SIG-M5 treated with dmso at 0.1 percent for 504 hours (cell line): Measurements from ENCODE around the gene TBCC.

Experiments used
- DNase-seq: peaks from one replicate; lab custom pipeline; 2025; ENCODE audit not compliant: unreplicated experiment; lab: John Stamatoyannopoulos, UW

The TBCC gene

DNA sequence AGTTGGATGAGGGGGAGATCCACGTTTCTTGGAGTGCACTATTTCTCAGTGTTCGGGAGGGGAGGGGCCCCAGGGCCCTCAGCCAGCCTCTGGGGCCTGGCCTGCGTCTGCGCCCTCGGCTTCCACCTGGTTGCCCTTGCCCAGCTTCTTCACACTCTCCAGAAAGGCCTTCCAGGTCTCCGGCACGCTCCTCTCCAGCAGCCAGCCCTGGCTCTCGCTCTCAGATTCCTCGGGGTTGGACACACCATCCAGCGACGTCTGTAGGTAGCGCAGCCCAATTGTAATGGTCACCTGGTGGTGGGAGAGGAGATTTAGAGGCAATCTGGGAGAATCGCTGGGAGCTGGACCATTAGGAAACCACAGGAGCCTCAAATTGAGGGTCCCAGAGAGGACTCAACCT is 47.7 kb downstream of the TBCC start:
- no peak for DNase-seq

GRCh38 chr6:42697268-42697655 is 48.6 kb downstream of the TBCC start:
- no peak for DNase-seq

DNA sequence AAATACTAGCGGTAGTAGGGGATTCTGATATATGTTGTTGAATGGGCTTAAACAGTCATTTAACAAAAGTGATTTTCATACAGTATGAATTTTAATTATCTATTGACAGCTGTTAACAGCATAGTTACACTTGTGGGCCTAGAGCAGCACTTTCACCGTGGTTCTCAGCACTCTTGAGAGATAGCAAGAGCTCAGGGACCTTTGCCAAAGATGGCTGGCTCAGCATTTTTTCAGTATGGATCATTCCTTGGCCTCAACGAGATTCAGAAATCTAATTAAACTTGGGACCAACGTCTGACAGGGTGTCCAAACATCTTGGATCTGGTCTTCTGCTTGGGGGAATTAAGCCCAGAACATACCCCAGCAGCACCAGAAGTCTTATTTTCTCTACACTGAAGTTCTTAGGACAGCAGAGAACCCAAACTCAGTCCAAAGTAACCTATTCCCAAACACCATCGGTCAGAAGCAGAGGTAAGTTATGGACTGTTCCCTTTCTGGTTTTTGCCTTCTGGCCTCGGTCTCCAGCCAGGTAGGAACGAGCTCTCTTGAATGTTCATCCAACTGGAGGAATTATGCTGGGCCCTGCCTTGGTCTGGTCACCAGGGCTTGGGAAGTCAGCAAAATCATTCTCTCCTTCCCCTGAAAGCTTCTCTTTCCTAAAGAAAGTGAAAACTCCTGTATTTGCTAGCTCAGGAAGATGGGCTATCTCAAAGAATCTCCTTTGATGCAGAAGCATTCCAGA is 49.2 kb downstream of the TBCC start:
- no peak for DNase-seq

- no peak for DNase-seq
Measured at GRCh38 chr6:42694586-42694985, 51.3 kb downstream of the TBCC start.
